Measurements from ENCODE around the gene TMEM45A.
"Not testable (repeated sequence)": the region's sequence is repeated elsewhere in the genome, so short reads cannot be mapped to it uniquely, and the experiment has no call there.

The TMEM45A gene

DNA sequence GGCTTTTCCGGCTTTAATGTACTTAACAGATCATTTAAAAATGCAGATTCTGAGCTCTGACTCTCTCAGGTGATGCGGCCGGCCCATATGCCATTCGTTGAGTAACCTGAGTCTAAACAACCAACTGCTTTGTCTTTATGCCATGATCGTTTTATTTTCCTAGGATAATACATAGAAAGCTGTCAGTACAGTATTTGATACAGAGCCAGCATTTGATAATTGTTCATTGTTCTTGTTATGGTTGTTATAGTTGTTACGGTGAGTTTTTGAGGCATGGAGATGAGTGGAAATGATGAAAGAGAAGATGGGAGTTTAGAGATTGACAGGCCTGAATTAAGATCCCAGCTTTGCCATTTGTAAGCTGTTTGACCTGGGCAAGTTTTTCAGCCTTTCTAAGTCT, 40.0 kb downstream of the TMEM45A start:
- no peak for DNase-seq (ENCODE audit: low spot score)
- FAIRE-seq = no peak

DNA sequence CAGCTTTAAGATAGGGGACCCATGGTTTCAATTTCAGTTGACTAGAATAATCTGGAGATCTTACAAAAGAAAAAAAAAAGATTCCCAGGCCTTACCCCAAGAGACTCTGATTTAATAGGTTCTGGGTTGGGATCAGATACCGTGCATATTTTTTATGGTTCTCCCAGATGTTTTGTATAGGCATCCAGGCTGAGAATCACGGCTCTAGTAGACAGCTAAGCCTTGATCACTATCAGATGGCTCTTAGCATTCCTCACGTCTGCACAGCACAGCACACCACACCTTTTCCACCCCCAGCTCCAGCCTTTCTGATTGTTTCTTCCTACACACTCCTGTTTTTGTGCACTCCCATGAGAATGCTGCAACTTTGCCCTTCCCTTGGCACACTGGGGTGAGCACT, 40.8 kb downstream of the TMEM45A start:
- FAIRE-seq = no peak

DNA sequence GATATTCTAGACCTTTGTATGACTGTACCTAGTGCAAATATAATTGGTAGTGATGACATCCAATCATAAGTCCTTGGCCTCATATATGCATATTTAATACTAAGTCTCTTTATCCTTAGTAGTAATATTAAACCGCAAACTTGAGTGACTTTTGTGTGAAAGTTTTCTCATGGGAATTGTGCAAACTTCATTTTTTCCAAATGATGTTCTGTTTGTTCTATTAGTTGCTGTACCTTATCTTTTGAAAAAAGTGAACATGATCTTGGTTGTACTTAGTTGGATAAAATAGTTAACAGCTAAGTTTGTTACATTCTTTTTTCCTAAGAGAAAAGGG, 43.2 kb downstream of the TMEM45A start:
- no peak for DNase-seq (ENCODE audit: low spot score)
- FAIRE-seq = no peak

More for the DNA sequence above, 40.8 kb downstream of the TMEM45A start:
- DNase-seq (ENCODE audit: low spot score) = no peak

DNA sequence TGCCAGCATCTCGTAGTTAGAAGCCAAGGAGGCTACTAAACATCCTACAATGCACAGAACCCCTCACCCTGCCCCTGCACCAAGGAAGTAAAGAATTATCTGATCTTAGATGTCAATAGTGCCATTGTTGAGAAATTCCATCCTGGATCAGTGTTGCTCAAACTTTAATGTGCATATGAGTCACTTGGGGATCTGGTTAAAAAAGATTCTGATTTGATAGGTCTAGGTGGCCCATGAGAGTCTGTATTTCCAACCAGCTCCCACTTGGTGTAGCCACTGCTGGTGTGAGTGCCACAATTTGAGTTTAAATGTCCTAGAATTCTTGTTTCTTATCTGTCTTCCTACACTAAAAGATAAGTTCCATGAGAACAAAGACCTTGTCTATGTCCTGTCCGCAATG, 43.7 kb downstream of the TMEM45A start:
- DNase-seq (ENCODE audit: low spot score) = no peak
- no peak for FAIRE-seq

DNA sequence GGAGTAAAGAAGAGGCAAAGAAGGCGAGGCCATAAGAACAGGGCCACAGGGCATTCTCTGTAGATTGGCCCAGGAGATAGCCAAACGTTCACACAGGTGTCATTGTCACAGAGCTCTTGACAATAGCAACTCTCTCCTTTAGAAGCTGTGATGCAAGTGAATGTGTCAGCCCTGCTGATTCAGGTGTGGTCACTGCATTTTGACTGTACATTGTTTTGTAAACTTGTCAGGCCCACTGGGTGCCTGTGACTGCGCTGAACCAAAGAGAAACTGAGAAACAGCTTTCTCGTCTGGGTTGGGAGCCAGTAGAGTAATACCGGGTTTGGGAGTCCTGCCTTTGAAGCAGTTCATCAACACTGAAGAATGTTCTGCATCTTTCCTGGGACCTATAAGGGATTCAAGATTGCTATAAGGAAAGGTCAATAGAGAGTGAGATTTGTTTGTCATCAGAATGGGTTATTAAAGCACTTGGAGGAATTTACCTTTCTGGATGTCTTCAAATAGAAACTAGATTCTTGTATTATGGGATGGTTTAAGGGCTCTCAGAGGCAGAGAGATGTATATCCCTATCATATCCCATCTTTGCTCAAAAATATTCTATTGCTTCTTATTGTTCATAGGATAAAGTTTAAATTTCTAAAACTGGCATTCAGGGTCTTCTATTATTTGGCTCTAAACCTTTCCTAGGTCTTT, 45.4 kb downstream of the TMEM45A start:
- FAIRE-seq = no peak

DNA sequence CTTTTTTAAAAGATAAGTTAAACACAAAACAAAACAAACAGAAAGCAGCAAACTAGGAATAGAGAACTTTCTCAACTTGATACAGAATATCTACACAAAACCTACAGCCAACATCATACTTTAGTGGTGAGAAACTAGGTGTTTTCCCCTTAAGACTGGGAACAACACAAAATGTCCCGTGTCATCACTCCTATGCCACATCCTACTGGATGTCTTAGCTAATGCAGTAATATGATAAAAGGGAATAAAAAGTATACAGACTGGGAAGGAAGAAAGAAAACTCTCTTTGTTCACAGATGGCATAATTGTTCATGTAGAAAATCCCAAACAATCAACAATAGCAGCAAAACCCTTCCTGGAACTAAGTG, 45.9 kb downstream of the TMEM45A start:
- no peak for FAIRE-seq

More for the DNA sequence above, 45.4 kb downstream of the TMEM45A start:
- DNase-seq (ENCODE audit: low spot score) = no peak

DNA sequence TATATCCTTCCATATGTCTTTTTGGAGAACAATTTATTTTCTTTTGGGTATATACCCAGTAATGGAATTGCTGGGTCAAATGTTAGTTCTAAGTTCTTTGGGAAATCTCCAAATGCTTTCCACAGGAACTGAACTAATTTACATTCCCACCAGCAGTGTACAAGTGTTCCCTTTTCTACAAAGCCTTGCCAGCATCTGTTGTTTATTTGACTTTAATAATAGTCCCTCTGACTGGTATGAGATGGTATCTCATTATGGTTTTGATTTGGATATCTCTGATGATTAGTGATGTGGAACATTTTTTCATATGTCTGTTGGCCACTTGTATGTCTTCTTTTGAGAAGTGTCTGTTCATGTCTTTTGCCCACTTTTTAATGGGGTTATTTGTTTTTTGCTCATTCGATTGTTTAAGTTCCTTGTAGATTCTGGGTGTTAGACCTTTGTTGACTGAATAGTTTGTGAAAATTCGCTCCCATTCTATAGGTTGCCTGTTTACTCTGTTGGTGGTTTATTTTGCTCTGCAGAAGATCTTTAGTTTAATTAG, 48.4 kb downstream of the TMEM45A start:
- FAIRE-seq = no peak
- DNase-seq (ENCODE audit: low spot score) = no peak

More for the DNA sequence above, 45.9 kb downstream of the TMEM45A start:
- no peak for DNase-seq (ENCODE audit: low spot score)

DNA sequence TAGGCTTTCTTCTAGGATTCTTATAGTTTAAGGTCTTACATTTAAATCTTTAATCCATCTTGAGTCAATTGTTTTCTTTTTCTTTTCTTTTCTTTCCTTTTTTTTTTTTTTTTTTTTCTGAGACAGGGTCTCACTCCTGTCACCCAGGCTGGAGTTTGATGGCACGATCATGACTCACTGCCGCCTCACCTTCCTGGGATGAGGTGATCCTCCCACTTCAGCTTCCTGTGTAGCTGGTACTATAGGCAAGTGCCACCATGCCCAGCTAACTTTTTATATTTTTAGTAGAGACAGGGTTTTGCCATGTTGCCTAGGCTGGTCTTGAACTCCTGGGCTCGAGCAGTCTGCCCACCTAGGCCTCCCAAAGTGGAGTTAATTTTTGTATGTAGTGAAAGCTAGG, 49.0 kb downstream of the TMEM45A start:
- DNase-seq (ENCODE audit: low spot score) = not testable (repeated sequence)
- peak; percentile 73 for FAIRE-seq

DNA sequence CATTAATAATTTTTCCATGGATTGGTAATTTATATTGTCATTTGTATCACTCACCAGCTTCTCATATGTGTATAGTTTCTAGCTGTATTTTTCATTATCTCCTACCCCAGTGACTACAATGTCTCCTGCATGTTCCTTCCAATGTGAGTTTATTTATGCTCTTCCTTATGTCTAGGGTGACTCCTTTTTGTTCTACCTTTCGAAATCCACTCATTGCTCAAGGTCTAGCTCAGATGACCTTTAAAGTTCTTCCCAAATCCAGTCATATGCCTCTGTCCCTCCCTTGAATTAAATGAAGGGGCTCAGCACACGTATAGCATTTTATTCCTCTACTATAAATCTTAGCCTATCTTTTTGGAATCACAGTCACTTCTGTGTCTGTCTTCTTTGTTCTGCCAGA, 53.0 kb downstream of the TMEM45A start:
- no peak for FAIRE-seq
- DNase-seq (ENCODE audit: low spot score) = no peak

DNA sequence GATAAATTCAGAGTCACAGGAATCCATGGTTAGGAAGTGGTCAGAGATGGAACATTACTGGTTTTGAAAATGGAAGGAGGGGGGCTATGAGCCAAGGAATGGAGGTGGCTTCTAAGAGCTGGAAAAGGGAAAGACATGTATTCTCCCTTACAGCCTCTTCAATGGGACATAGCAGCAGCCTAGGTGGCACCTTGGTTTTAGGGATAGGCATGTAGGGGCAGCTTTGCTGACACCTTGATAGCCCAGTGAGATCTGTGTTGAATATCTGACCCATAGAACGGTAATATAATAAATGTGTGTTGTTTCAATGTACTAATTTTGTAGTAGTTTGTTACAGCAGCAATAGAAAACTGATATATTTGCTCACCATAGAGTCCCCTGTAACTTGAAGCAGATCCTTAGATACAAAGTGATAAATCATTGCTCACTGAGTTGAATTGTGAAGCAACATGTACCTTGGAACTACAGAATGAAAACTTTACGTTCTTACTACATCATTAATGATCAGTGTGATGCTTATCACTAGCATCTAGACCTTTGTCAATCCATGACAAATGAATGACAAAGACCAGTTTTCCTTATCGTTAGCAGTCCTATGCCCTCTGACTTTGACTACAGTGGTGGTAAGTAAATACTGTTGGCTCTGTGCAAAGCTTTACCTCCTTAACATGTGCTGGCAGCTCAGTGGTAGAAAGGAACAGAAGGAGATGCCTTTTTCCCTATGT, 53.8 kb downstream of the TMEM45A start:
- DNase-seq (ENCODE audit: low spot score) (no peak), FAIRE-seq (no peak)

DNA sequence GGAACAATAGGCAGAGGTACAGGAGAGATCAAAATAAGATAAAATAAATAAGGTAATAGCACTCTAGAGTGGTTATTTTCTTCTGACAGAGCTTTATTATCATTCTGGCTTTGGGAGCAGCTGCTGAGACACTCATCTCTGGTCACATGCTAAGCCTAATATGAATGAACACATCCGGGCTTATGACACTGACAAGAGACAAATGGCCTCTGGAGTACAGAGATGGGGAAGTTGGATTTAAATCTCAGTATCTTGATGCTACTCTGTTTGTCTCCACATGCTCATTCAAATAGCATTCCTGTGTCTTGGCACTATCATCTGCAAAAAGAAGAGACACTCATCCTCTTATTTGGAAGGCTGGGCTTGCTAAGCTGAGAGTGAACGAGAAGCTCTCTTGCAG, 55.6 kb downstream of the TMEM45A start:
- DNase-seq (ENCODE audit: low spot score) (no peak), FAIRE-seq (no peak)

DNA sequence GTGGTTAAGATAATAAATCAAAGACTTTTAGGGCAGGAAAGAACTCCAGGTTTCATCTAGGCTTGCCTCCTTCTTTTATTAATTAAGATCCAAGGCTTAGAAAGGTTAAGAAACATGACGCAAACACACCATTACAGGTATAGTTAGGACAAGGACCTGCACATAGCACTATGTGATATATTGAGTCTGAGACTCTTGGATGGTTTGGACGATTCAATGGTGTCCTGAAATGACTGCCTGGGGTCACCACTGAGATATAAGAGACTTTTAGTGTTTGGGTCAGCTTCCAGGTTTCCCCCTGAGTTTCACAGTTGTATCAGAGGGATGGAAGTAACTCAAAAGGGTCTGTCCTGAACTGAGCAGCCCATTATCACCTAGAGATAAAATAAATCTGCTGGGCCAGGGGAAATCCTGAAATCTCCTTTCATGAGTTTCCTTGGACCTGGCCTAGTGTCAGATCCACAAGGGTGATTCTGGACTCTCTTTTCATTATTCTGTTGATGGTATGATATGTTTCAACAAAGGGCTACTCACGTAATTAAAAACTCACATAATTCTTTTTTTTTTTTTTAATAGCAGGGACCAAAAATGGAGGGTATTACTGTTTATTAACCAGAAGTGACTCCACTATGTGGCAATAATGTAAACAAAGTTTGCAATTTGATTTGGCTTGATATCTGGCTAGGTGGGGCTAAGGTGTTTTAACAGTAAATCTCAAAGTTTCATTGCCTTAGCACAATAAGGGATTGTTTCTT, 61.4 kb downstream of the TMEM45A start:
- FAIRE-seq = no peak

DNA sequence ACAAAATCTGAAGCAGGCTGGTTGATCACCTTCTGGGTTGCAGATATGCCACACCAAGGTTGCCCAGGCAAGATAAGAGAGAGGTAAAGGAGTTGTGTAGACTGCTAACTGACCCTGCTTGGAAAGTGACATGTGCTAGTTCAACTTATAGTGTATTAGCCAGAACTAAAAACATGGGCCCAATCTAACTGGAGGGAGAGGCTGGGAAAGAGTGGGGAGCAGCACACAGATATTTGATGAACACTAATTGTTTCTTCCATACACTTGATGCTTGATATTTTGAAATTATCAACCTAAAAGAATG, 61.9 kb downstream of the TMEM45A start:
- FAIRE-seq (no peak), DNase-seq (ENCODE audit: low spot score) (no peak)

More for the DNA sequence above, 61.4 kb downstream of the TMEM45A start:
- DNase-seq (ENCODE audit: low spot score) = no peak

DNA sequence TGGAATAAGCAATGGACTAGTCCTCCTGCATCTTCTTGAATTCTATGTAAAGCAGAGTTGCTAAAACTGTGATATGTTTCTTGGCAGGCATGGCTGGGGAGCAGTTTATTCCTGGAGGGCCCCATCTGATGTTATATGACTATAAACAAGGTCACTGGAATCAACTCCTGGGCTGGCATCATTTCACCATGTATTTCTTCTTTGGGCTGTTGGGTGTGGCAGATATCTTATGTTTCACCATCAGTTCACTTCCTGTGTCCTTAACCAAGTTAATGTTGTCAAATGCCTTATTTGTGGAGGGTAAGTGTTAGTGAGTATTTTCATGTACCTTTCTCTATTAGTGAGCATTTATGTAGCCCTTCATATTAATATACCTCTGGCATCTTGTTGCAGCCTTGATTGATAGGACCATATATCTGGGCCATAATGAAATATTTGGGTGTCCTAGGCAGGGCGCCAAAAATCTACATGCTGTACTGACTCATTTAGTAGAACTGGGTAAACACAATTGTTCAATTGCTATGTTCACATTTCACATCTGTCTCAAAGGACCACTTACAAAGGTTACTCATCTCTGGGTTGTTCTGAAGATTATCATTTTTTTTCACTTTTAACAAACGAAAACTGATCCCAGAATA, 64.4 kb downstream of the TMEM45A start:
- no peak for FAIRE-seq

DNA sequence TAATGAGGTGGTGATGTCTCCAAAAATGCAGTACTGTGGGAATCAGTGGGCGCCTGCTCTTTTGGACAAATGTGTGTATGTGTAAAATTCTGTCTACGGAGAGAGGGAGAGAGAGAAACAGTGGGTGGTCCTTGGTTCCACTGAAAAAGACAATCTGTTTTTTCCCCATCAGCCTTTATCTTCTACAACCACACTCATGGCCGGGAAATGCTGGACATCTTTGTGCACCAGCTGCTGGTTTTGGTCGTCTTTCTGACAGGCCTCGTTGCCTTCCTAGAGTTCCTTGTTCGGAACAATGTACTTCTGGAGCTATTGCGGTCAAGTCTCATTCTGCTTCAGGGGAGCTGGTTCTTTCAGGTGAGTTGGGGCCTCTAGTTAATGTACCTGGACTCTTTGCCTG, 65.8 kb downstream of the TMEM45A start:
- DNase-seq (ENCODE audit: low spot score) = no peak
- no peak for FAIRE-seq

More for the DNA sequence above, 64.4 kb downstream of the TMEM45A start:
- no peak for DNase-seq (ENCODE audit: low spot score)

DNA sequence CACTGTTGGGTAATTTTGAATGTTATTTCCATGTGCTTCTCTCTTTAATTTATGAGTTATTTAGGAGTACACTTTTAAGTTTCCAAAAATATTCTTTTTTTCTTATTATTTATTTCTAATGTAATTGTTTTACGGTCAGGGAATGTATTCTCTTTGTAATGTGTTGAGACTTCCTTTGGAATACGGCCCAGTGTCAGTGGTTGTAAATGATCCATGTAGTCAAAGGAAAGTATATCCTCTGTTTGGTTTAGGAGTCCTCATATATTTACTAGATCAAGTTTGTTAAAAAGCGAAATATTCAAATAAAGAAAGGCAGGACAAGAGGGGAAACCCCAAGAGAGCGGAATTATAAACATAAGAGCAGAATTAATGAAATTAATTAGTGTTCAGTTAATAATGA, 68.0 kb downstream of the TMEM45A start:
- FAIRE-seq (no peak), DNase-seq (ENCODE audit: low spot score) (no peak)

DNA sequence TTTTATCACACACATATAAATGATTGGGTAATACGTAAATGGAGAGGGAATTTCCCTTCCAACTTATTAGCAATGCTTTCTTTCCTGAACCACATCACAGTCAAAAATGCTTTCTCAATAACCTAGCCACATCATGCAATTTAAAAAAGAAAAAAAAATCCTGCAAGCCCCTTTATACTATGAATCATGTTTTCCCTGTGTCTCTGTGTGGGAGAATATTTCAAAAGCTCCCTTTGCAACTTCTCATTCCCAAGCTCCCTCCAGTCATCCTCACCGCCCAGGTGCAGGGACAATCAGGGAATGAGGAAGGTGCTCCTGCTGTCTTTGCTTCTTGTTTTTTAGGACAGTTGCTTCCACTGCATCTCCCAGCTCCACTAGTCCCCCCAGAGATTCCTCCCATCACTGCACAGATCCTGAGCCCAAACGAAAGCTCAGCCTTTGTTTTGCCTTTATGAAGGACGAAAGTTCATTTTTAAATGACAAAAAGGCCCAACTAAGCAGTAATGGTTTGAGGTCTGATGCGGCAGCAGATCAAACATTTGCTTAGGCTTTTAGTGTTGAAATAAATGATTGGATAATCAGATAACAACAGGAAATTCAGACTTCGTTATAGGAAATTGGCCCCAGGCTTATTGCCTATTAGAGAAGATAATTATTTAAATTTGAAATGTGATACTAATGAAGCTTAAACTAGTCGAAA, 69.2 kb downstream of the TMEM45A start:
- no peak for DNase-seq (ENCODE audit: low spot score)
- no peak for FAIRE-seq

DNA sequence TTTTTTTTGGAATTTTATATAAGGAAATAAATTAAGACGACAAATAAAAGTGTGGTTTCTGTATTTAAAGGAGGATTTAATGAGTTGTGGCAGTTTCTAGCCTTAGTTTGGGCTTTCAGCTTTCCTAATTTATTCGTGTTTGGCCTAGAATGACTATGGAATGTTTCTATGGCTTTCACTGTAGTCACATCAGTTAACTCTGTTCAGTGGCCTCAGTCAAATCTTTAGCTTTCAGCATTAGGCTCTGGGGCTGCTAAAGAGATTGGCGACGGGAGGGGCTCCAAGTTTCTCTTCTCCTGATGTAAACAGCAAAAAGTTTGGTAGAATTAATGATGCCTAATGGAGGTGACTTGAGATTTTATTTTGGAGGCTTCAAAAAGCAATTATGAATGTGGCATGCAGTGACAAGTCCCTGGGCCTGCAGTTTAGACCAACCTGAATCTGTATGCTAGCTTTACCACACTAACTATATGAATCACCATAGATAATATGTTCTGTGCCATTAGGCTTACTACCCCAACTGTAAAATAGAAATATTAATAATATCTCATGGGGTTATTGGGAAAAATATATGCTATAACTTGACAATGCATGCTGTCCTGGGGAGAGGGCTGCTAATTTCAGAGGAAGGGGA, 69.9 kb downstream of the TMEM45A start:
- no peak for FAIRE-seq
- no peak for DNase-seq (ENCODE audit: low spot score)

DNA sequence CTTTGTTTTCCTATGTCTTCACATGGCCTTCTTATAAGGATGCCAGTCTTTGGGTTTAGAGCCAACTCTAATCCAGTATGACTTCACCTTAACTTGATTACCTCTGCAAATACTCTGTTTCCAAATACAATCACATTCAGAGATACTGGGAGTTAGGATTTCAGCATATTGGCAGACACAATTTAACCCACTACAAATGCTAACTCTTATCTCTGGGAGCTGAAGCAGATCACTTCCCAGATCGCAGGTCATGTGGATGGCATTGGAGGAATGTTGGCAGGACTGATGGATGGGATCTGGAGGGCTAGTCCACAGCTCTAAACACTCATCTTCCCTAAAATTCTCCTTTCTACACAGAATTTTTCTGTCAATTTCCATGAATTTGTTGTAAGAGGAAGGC, 70.8 kb downstream of the TMEM45A start:
- FAIRE-seq = no peak
- DNase-seq (ENCODE audit: low spot score) = no peak

DNA sequence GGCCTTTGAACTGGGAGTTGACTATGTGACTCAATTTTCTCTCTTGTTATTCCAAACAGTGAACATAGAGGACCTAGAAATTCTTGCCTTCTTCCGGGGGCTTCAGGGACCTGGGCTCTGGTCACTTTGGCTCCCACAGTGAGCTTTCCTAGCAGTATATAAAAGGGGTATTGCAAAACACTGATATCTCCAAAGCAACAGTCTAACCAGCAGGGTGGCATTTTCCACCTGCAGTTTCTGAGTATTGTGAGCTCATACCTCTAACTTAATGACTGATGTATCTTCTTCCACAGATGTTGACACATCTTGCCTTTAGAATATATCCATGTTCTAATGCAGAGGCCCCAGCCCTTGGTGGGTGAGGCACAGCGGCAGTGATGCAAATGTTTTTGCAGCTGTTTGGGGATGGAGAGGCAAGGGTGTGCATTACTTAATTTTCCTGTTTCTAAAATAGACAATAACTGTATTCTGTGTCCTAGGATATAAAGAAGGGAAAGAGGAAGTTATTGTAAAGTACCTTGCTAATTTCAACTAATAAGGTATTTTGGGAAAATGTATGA, 71.3 kb downstream of the TMEM45A start:
- DNase-seq (ENCODE audit: low spot score) = no peak
- no peak for FAIRE-seq

Data from RCC 7860 (cell line).